C4-2B (cell line): ENCODE results near the gene CDKAL1.

Experiments
- H3K27ac ChIP-seq: fragments of 450-650 bp; 2 replicates; pipeline ENCODE4 v1.5.1; 2017
- ZFX ChIP-seq: fragments of 450-650 bp; IDR thresholded peaks from 2 replicates; pipeline ENCODE4 v1.6.1; 2017
- TF ChIP-seq, protein P1 (sequence below): fragments of 450-650 bp; conservative IDR thresholded peaks from 2 replicates; pipeline ENCODE4 v1.5.1; 2017; ENCODE audit warnings: mild to moderate bottlenecking

CDKAL1 gene

DNA sequence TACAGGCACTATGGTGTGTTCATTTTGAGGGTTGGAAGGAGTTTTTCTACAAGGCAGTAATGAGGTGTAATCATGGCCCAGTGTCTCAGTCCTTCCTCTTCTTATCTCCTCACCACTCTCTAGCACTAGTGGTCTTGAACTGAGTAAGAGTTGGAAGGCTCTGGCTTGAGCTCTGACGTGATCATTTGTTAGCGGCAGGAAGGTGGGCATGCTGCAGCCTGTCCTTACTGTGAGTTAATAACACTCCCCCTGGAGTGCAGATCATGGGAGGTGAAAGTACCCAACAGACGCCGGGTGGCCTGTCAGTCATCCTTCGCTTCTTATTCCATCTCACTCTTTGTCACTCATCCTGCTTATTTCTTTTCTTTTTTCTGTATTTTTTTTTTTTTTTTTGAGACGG lies 356.9 kb downstream of the CDKAL1 start:
- no peak overlapping the region for H3K27ac ChIP-seq
- no peak for TF ChIP-seq ZFX
- TF ChIP-seq, protein P1, sequence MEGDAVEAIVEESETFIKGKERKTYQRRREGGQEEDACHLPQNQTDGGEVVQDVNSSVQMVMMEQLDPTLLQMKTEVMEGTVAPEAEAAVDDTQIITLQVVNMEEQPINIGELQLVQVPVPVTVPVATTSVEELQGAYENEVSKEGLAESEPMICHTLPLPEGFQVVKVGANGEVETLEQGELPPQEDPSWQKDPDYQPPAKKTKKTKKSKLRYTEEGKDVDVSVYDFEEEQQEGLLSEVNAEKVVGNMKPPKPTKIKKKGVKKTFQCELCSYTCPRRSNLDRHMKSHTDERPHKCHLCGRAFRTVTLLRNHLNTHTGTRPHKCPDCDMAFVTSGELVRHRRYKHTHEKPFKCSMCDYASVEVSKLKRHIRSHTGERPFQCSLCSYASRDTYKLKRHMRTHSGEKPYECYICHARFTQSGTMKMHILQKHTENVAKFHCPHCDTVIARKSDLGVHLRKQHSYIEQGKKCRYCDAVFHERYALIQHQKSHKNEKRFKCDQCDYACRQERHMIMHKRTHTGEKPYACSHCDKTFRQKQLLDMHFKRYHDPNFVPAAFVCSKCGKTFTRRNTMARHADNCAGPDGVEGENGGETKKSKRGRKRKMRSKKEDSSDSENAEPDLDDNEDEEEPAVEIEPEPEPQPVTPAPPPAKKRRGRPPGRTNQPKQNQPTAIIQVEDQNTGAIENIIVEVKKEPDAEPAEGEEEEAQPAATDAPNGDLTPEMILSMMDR: no peak

DNA sequence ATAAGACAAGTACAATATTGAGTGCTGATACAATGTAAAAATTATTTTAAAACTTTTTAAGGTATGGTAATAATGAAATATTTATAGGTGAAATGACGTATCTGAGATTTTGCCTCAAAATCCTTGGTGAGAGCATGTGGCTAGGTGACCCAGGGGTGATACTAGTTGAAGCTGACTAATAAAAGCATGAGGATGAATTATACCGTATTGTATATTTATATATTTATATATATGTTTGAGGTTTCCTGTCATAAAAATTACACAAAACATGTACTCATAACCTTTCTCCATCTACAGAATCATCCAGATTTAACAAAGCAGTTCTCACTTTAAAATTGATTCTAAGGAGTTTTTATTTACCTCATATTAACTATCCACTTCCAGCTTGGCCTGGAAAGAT lies 358.1 kb downstream of the CDKAL1 start:
- H3K27ac ChIP-seq: no peak overlapping the region
- TF ChIP-seq ZFX: no peak
- TF ChIP-seq, protein P1: no peak

DNA sequence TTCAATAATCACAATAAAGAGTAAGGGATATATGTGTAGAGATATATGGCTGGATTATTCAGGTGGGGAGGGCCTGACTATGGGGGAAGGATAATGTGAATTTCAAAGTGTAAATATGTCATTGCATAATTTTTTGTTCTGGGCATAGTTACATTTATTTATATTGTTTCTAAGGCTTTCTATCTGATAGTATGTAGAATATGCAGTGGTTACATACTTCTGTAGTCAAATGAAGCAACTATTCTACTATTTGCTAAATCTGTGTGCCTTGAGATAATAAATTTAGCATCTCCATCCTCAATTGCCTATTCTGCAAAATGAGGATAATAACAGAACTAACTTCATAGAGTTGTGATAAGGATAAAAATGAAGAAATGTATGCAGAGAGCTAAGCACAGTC lies 359.2 kb downstream of the CDKAL1 start:
- no peak overlapping the region for H3K27ac ChIP-seq
- no peak for TF ChIP-seq ZFX
- TF ChIP-seq, protein P1: no peak

DNA sequence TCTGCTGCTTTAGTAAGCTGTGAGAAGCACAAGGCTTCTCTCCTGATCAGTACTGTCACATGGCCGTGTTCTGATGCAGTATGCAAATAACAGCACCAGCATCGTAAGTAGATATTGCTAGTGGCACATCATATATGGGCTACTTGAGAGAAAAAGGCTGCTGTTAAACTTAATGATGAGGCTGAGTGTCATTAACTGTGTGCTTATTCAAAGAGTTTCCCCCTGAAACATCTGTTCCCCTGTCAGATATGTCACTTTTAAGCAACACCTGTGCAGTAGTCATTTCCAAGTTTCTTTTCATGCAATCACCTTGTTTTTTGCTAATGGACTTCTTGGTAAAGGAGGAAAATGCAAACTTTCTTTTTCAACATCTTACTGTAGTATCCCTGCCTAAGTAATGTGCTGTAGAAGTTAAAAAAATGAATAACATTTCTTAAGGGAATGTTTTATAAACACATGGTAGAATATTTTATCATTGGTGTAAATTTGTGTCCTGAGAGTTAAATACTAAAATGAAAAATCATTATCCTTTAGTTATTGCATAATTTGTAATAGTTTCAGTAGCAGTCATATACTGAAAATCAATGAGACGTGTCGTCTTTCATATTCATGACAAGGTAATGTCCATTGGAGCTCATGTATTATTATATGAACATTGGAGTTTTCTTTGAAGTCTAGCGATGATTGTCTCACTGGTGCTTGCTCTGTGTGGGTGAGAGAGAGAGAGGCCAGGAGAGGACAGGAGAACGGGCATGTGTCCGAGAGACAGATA lies 366.3 kb downstream of the CDKAL1 start:
- H3K27ac ChIP-seq: no peak overlapping the region
- TF ChIP-seq ZFX: no peak
- TF ChIP-seq, protein P1: no peak

DNA sequence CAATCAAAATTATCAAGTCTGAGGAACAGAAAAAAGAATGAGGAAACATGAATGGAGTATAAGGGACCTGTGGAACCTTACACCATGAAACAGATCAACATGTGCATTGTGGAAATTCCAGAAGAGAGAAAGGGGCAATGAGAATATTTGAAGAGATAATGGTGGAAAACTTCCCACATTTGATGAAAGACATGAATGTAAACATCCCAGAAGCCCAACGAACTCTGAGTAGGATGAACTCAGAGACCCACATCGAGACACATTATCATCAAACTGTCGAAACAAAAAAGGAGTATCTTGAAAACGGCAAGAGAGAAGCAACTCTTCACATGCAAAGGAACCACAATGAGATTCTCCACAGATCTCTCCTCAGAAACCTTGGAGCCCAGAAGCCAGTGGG lies 371.1 kb downstream of the CDKAL1 start:
- H3K27ac ChIP-seq: no peak overlapping the region
- TF ChIP-seq ZFX: no peak
- TF ChIP-seq, protein P1: no peak

DNA sequence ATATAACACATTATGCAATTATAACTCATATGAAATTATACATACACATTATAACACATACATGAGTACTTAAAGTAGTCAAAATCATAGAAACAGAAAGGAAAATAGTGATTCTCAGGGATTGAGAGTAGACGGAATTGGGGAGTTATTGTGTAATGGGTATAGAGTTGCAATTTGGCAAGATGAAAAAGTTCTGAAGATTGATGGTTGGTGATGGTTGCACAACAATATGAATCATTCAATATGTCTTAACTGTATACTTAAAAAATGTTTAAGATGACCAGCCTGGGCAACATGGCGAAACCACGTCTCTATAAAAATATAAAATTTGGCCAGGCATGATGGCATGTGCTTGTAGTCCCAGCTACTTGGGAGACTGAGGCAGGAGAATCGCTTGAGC lies 372.7 kb downstream of the CDKAL1 start:
- TF ChIP-seq, protein P1: no peak
- no peak overlapping the region for H3K27ac ChIP-seq

DNA sequence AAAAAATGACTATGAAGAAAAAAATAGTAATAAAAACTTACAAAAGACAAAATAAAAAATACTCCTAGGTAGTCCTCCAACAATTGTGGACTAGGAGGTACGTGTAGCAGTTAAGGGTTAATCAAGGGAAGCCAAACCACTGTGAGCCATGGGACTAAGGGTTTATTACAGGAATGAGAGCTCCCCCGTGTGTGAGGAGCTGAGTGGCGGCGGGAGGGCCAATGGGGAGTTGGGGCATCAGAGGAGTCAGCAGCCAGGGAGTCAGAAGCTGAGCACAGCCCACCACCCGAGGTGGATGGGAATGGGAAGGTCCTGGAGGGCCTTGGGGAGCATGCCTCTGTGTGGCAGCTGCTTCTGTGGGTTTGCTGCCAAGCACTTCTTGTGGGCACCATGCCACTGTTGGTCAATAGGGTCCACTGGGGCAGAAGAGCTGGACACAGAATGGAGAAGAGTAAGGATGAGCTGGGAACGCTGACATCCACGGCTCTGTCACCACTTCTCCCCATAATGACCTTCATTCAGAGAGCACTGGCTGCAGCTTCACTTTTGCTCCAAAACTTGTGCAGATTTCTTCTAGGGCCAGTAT lies 373.3 kb downstream of the CDKAL1 start:
- no peak for TF ChIP-seq ZFX
- TF ChIP-seq, protein P1: no peak
- H3K27ac ChIP-seq: no peak overlapping the region
